Measurements from ENCODE around the gene PDE4D. TPM values are rescaled to one million over a fixed set of nuclear protein-coding genes. Genes with fewer than 3 reads are reported as not detected.

PDE4D gene
- total RNA-seq, 2 experiments from 2014 or later: 0.50 to 0.51 TPM

DNA sequence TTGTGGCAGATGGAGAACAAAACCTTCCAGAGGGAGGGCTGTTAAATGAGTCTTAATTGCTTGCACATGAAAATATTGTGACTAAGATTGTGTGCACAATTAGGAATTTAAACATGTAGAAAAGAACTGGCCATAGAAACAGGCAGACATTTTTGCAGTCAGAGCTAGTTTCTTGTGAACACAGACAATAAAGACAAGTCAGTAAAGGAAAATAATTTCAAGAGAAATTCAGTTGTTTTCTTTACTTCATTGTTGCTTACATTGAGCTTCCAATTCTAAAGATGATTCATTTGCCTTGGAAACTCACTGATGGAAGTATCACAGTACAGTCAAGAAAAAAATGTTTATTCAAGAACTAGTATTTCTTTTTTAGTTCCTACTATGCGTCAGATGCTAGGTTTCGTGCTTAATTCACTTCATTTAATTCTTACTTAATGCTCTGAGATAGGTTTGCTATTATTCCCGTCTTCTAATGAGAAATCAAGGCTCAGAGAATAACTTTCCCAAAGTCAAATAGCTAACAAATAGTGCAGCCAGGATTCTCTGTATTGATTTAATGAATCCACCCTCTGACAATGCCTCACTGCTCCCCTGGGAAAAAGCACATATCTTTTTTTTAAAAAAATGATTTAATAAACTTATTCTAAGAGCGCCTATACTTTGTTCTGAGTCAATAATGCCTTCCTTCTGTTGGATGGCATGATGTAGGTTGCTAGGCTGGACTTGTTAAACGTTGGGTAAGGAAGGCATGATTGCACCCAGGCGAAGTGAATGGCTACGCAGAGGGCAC, 729.3 kb downstream of the PDE4D start:
- intact Hi-C loops (cut with micrococcal nuclease; ENCODE audit: unreplicated experiment): no loop called here

GRCh38 chr5:59161221-59162105, 732.1 kb downstream of the PDE4D start:
- BruUV-seq (replicated peaks): no TSS peak
- TF ChIP-seq EZH2phosphoT487 (IDR thresholded peaks at IDR 0.05; ENCODE audit: borderline replicate concordance, low read depth, low read length): no peak
- TF ChIP-seq, protein P1, sequence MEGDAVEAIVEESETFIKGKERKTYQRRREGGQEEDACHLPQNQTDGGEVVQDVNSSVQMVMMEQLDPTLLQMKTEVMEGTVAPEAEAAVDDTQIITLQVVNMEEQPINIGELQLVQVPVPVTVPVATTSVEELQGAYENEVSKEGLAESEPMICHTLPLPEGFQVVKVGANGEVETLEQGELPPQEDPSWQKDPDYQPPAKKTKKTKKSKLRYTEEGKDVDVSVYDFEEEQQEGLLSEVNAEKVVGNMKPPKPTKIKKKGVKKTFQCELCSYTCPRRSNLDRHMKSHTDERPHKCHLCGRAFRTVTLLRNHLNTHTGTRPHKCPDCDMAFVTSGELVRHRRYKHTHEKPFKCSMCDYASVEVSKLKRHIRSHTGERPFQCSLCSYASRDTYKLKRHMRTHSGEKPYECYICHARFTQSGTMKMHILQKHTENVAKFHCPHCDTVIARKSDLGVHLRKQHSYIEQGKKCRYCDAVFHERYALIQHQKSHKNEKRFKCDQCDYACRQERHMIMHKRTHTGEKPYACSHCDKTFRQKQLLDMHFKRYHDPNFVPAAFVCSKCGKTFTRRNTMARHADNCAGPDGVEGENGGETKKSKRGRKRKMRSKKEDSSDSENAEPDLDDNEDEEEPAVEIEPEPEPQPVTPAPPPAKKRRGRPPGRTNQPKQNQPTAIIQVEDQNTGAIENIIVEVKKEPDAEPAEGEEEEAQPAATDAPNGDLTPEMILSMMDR (conservative IDR thresholded peaks at IDR 0.05; ENCODE audit: low read length): no peak
- Histone ChIP-seq H4K20me1 (ENCODE audit: insufficient read depth, low read length) (no peaks in the 10 kb centered on the region), H3K9me3 (ENCODE audit: low read length) (no peaks in the 10 kb centered on the region), H3K4me2 (ENCODE audit: low read length) (0 out of 2 replicates have a peak overlapping the region, but pooled peaks have one; percentile 15), H2AFZ (ENCODE audit: low read length) (peak overlapping the region; percentile 45; the same call in 1 of the 2 replicates), H3K36me3 (ENCODE audit: insufficient read depth, low read length) (no peaks in the 10 kb centered on the region), H3K9me2 (ENCODE audit: insufficient read depth, low read length) (no peaks in the 10 kb centered on the region), H3K27ac (ENCODE audit: low read depth, low read length, poor library complexity, severe bottlenecking) (no peak overlapping the region), H3K4me1 (ENCODE audit: insufficient read depth, low read length, poor library complexity, severe bottlenecking) (peaks cover 5% of the 10 kb centered on the region), H3K79me2 (ENCODE audit: insufficient read depth, low read depth, low read length) (no peaks in the 10 kb centered on the region), H3K4me3 (ENCODE audit: low read depth, low read length, poor library complexity, severe bottlenecking) (no peak overlapping the region)
- peak; percentile 2 for DNase-seq (ENCODE audit: low spot score)
- ChIA-PET POLR2A (interaction anchor here (0.7 to 1.2 kb wide), 3 partner anchors 12 to 193 kb away, joined by 3 read pairs; no protein-coding TSS in a partner anchor), CTCF (ENCODE audit: unreplicated experiment) (no interaction called here)
- intact Hi-C loops (cut with micrococcal nuclease; ENCODE audit: unreplicated experiment): no loop called here

More for the DNA sequence above, 729.3 kb downstream of the PDE4D start:
- POLR2A ChIA-PET: interaction anchor here (0.6 kb wide), 1 partner anchor 1635 kb away, joined by 3 read pairs; no protein-coding TSS in a partner anchor
- H3K4me3 ChIP-seq (ENCODE audit: low read depth, low read length, poor library complexity, severe bottlenecking): no peak overlapping the region
- no peaks in the 10 kb centered on the region for H3K9me3 ChIP-seq (ENCODE audit: low read length)
- no peak overlapping the region; the same call in 1 of the 2 replicates for H2AFZ ChIP-seq (ENCODE audit: low read length)
- no peaks in the 10 kb centered on the region for H3K9me2 ChIP-seq (ENCODE audit: insufficient read depth, low read length)
- TF ChIP-seq, protein P1 (conservative IDR thresholded peaks at IDR 0.05; ENCODE audit: low read length): no peak
- TF ChIP-seq EZH2phosphoT487 (IDR thresholded peaks at IDR 0.05; ENCODE audit: borderline replicate concordance, low read depth, low read length): no peak
- peaks cover 5% of the 10 kb centered on the region for H3K4me1 ChIP-seq (ENCODE audit: insufficient read depth, low read length, poor library complexity, severe bottlenecking)
- DNase-seq (ENCODE audit: low spot score): no peak
- no peak overlapping the region for H3K4me2 ChIP-seq (ENCODE audit: low read length)
- no peaks in the 10 kb centered on the region for H4K20me1 ChIP-seq (ENCODE audit: insufficient read depth, low read length)
- CTCF ChIA-PET (ENCODE audit: unreplicated experiment): no interaction called here
- H3K36me3 ChIP-seq (ENCODE audit: insufficient read depth, low read length): no peaks in the 10 kb centered on the region
- no peaks in the 10 kb centered on the region for H3K79me2 ChIP-seq (ENCODE audit: insufficient read depth, low read depth, low read length)
- no TSS peak for BruUV-seq (replicated peaks)
- no peak overlapping the region for H3K27ac ChIP-seq (ENCODE audit: low read depth, low read length, poor library complexity, severe bottlenecking)
